Measurements from ENCODE around the gene POTED. TPM values are rescaled to one million over a fixed set of nuclear protein-coding genes. Genes with fewer than 3 reads are reported as not detected.
"Not testable (repeated sequence)": the region's sequence is repeated elsewhere in the genome, so short reads cannot be mapped to it uniquely, and the experiment has no call there.

POTED gene
- total RNA-seq, result not detected

GRCh38 chr21:13609477-13609876 is at the start of gene POTED:
POTED (plus strand) TSS chr21:13609777; CDS start chr21:13610229, 452 bp downstream.
- not testable (repeated sequence) for H3K4me3 Mint-ChIP-seq; ATAC-seq (replicated peaks in 1 of 2); DNase-seq; H3K36me3 Mint-ChIP-seq (ENCODE audit: insufficient read depth in 2 of 2); H3K4me1 Mint-ChIP-seq (ENCODE audit: low read depth); H3K27me3 Mint-ChIP-seq (ENCODE audit: low read depth); H3K9me3 Mint-ChIP-seq; H3K27ac Mint-ChIP-seq

- H3K4me1 Mint-ChIP-seq (ENCODE audit: low read depth); H3K36me3 Mint-ChIP-seq (ENCODE audit: insufficient read depth in 2 of 2); DNase-seq; H3K4me3 Mint-ChIP-seq; H3K9me3 Mint-ChIP-seq; H3K27ac Mint-ChIP-seq; H3K27me3 Mint-ChIP-seq (ENCODE audit: low read depth); ATAC-seq (replicated peaks in 1 of 2): not testable (repeated sequence)
Measured at GRCh38 chr21:13650101-13650500, 40.5 kb downstream of the POTED start.

GRCh38 chr21:13651746-13652145 is 42.2 kb downstream of the POTED start:
- H3K27me3 Mint-ChIP-seq (ENCODE audit: low read depth); H3K9me3 Mint-ChIP-seq; H3K36me3 Mint-ChIP-seq (ENCODE audit: insufficient read depth in 2 of 2); DNase-seq; ATAC-seq (replicated peaks in 1 of 2); H3K27ac Mint-ChIP-seq; H3K4me1 Mint-ChIP-seq (ENCODE audit: low read depth); H3K4me3 Mint-ChIP-seq: not testable (repeated sequence)
